Trophoblast cell (in vitro differentiated cells and primary cell): ENCODE measurements around the gene ZNF134.

Source experiments
- DNase-seq, 2 donors: peaks; one replicate each; pipeline ENCODE4 v3.0.0-alpha.2; 2016
- H2AFZ ChIP-seq: 2 replicates; pipeline ENCODE4 v1.6.1; 2013; ENCODE audit warnings: low read length, moderate library complexity, mild to moderate bottlenecking; ENCODE audit not compliant: insufficient read depth, poor library complexity
- H2AK5ac ChIP-seq: 2 replicates; pipeline ENCODE4 v1.6.1; 2013; ENCODE audit warnings: mild to moderate bottlenecking, low read length
- H2BK120ac ChIP-seq: 2 replicates; pipeline ENCODE4 v1.6.1; 2013; ENCODE audit warnings: low read length, mild to moderate bottlenecking, moderate library complexity; ENCODE audit not compliant: insufficient read depth, poor library complexity
- H2BK12ac ChIP-seq: 2 replicates; pipeline ENCODE4 v1.6.1; 2013; ENCODE audit warnings: mild to moderate bottlenecking, low read length, moderate library complexity
- H2BK5ac ChIP-seq: 2 replicates; pipeline ENCODE4 v1.6.1; 2013; ENCODE audit warnings: low read length, low read depth, moderate library complexity, mild to moderate bottlenecking; ENCODE audit not compliant: poor library complexity
- H3K14ac ChIP-seq: 2 replicates; pipeline ENCODE4 v1.6.1; 2013; ENCODE audit warnings: mild to moderate bottlenecking, low read length
- H3K18ac ChIP-seq: 2 replicates; pipeline ENCODE4 v1.6.1; 2013; ENCODE audit warnings: mild to moderate bottlenecking, low read length
- H3K23ac ChIP-seq: 2 replicates; pipeline ENCODE4 v1.6.1; 2013; ENCODE audit warnings: low read length
- H3K27ac ChIP-seq: 2 replicates; pipeline ENCODE4 v1.5.1; 2013; ENCODE audit warnings: low read depth, mild to moderate bottlenecking, inconsistent platforms, low read length, moderate library complexity
- H3K27me3 ChIP-seq: 2 replicates; pipeline ENCODE4 v1.6.1; 2013; ENCODE audit warnings: inconsistent platforms, mild to moderate bottlenecking, low read length, moderate library complexity; ENCODE audit not compliant: insufficient read depth
- H3K36me3 ChIP-seq, 2 experiments: 1 replicate in 1 of 2; 2 replicates in 1 of 2; pipeline ENCODE4 v1.6.1; 2013; ENCODE audit warnings: low read length in 2 of 2, mild to moderate bottlenecking in 2 of 2, moderate library complexity in 1 of 2; ENCODE audit not compliant: insufficient read depth in 2 of 2, control insufficient read depth in 1 of 2
- H3K4ac ChIP-seq: 2 replicates; pipeline ENCODE4 v1.6.1; 2013; ENCODE audit warnings: low read depth, mild to moderate bottlenecking, low read length, moderate library complexity
- H3K4me1 ChIP-seq, 2 experiments: 1 replicate in 1 of 2; 2 replicates in 1 of 2; pipeline ENCODE4 v1.6.1; 2013; ENCODE audit warnings: low read length in 2 of 2, mild to moderate bottlenecking in 2 of 2, moderate library complexity in 1 of 2; ENCODE audit not compliant: insufficient read depth in 2 of 2, control insufficient read depth in 1 of 2
- H3K4me2 ChIP-seq: 2 replicates; pipeline ENCODE4 v1.6.1; 2013; ENCODE audit warnings: inconsistent platforms, mild to moderate bottlenecking, low read length, moderate library complexity
- H3K4me3 ChIP-seq: 2 replicates; pipeline ENCODE4 v1.5.1; 2013; ENCODE audit warnings: mild to moderate bottlenecking, low read depth, low read length, inconsistent platforms
- H3K79me1 ChIP-seq: one replicate; pipeline ENCODE4 v1.6.1; 2013; ENCODE audit warnings: low read length
- H3K79me2 ChIP-seq: 2 replicates; pipeline ENCODE4 v1.6.1; 2013; ENCODE audit warnings: low read length, mild to moderate bottlenecking; ENCODE audit not compliant: control insufficient read depth, insufficient read depth, poor library complexity
- H3K9ac ChIP-seq: 2 replicates; pipeline ENCODE4 v1.6.1; 2013; ENCODE audit warnings: mild to moderate bottlenecking, low read length
- H3K9me3 ChIP-seq: 2 replicates; pipeline ENCODE4 v1.6.1; 2013; ENCODE audit warnings: low read depth, mild to moderate bottlenecking, control low read depth, inconsistent platforms, low read length; ENCODE audit not compliant: insufficient read depth
- H4K12ac ChIP-seq: 2 replicates; pipeline ENCODE4 v1.6.1; 2013; ENCODE audit warnings: low read depth, mild to moderate bottlenecking, low read length, moderate library complexity
- H4K8ac ChIP-seq: 2 replicates; pipeline ENCODE4 v1.6.1; 2013; ENCODE audit warnings: low read depth, mild to moderate bottlenecking, low read length, moderate library complexity
- H4K91ac ChIP-seq: one replicate; pipeline ENCODE4 v1.6.1; 2013; ENCODE audit warnings: low read depth, mild to moderate bottlenecking, low read length, moderate library complexity
- WGBS: extraction: QIAGEN DNeasy Blood & Tissue Kit; methylation state at CpG from one replicate; pipeline ENCODE4 v1.1.7; 2013; ENCODE audit warnings: missing lambda C conversion rate; ENCODE audit not compliant: insufficient read length, insufficient coverage; ENCODE audit errors: extremely low coverage; 5-methylcytosine and 5-hydroxymethylcytosine counted together

Gene ZNF134

DNA sequence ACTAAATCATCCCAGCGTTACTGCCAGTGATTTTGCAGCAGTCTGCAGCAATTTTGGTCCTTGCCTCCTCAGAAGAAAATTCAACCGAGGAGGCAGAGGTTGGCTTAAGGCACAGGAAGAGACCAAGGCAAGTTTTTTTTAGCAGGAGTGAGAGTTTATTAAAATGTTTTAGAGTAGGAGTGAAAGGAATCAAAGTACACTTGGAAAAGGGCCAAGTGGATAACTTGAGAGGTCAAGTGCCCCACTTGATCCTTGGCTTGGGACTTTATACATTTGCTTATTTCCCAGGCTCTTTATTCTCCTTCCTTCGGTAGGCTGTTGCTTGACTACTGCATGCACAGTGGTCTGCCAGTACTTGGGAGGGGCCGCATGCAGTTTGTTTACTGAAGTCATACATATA lies 2.9 kb upstream of the ZNF134 start:
- no peak for DNase-seq
- H3K79me2 ChIP-seq: peaks cover 14% of the 10 kb centered on the region
- H4K91ac ChIP-seq: no peak overlapping the region
- no peak overlapping the region for H3K27ac ChIP-seq
- H2AK5ac ChIP-seq: no peak overlapping the region
- H2BK12ac ChIP-seq: no peak overlapping the region
- H2AFZ ChIP-seq: no peak overlapping the region
- H3K9ac ChIP-seq: no peak overlapping the region
- no peak overlapping the region for H3K14ac ChIP-seq
- peaks cover 6 to 21% of the 10 kb centered on the region in 2 experiments for H3K36me3 ChIP-seq
- peaks cover 5% of the 10 kb centered on the region for H3K79me1 ChIP-seq
- no peaks in the 10 kb centered on the region for H3K27me3 ChIP-seq
- no peak overlapping the region for H4K12ac ChIP-seq
- no peak overlapping the region for H2BK120ac ChIP-seq
- no CpG with 5 or more reads among the region's 4 CpGs for WGBS
- H3K4ac ChIP-seq: no peak overlapping the region
- H3K23ac ChIP-seq: no peak overlapping the region
- no peak overlapping the region for H3K4me3 ChIP-seq
- no peak overlapping the region for H4K8ac ChIP-seq
- peaks cover 13% of the 10 kb centered on the region for H3K9me3 ChIP-seq
- no peak overlapping the region for H2BK5ac ChIP-seq
- H3K18ac ChIP-seq: no peak overlapping the region
- H3K4me2 ChIP-seq: no peak overlapping the region
- H3K4me1 ChIP-seq: peaks cover 5 to 10% of the 10 kb centered on the region in 2 experiments

DNA sequence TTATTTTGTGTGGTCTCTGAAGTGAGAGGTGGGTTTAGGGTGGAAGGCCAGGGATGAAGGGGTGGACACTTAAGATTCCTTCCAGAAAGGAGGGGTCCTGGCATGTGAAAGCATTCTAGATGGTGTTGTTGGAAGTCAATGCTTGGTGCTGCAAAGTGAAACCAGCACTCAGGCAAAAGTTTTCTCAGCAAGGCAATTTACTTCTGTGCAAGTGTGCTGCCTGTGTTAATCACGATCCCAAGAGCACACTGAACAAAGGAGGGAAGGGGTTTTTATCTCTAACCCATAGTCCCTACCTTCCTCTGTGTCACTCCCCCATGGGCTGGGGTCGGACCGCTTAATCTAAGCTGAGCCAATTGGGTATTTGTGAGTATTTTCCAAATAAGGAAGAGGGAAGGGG lies 1.3 kb downstream of the ZNF134 start:
- H3K9ac ChIP-seq: no peak overlapping the region
- H2BK5ac ChIP-seq: no peak overlapping the region
- no peak overlapping the region for H3K23ac ChIP-seq
- H4K8ac ChIP-seq: no peak overlapping the region
- WGBS: no CpG with 5 or more reads among the region's 3 CpGs
- H3K9me3 ChIP-seq: peaks cover 45% of the 10 kb centered on the region
- H3K27me3 ChIP-seq: no peaks in the 10 kb centered on the region
- no peak overlapping the region for H2BK12ac ChIP-seq
- no peak overlapping the region for H3K4me3 ChIP-seq
- peak overlapping the region; percentile 66 for H3K4me2 ChIP-seq
- no peak overlapping the region for H2BK120ac ChIP-seq
- peaks cover 5 to 10% of the 10 kb centered on the region in 2 experiments for H3K4me1 ChIP-seq
- H2AK5ac ChIP-seq: no peak overlapping the region
- no peak for DNase-seq
- H3K36me3 ChIP-seq: peaks cover 33 to 51% of the 10 kb centered on the region in 2 experiments
- no peak overlapping the region for H3K18ac ChIP-seq
- no peak overlapping the region for H4K91ac ChIP-seq
- H3K27ac ChIP-seq: no peak overlapping the region
- no peak overlapping the region for H2AFZ ChIP-seq
- H3K4ac ChIP-seq: peak overlapping the region; percentile 51
- H3K14ac ChIP-seq: no peak overlapping the region
- peaks cover 5% of the 10 kb centered on the region for H3K79me1 ChIP-seq
- peaks cover 14% of the 10 kb centered on the region for H3K79me2 ChIP-seq
- no peak overlapping the region for H4K12ac ChIP-seq

GRCh38 chr19:57620673-57621348 lies 6.8 kb downstream of the ZNF134 start:
- Histone ChIP-seq H4K8ac (no peak overlapping the region), H3K4me3 (peak overlapping the region; percentile 6), H3K27me3 (no peaks in the 10 kb centered on the region), H3K4ac (no peak overlapping the region), H2BK5ac (no peak overlapping the region), H2BK12ac (no peak overlapping the region), H3K23ac (no peak overlapping the region), H3K9ac (no peak overlapping the region), H2AK5ac (no peak overlapping the region), H2BK120ac (no peak overlapping the region), H3K18ac (no peak overlapping the region), H3K27ac (no peak overlapping the region), H3K4me2 (no peak overlapping the region), H2AFZ (no peak overlapping the region), H3K14ac (no peak overlapping the region), H4K12ac (no peak overlapping the region), H3K79me1 (no peaks in the 10 kb centered on the region), H4K91ac (no peak overlapping the region), H3K4me1 (no peaks in the 10 kb centered on the region), H3K79me2 (no peaks in the 10 kb centered on the region), H3K36me3 (peaks cover 43 to 72% of the 10 kb centered on the region in 2 experiments), H3K9me3 (peaks cover 49% of the 10 kb centered on the region)
- WGBS: no CpG with 5 or more reads among the region's 10 CpGs
- no peak for DNase-seq

- Histone ChIP-seq H4K12ac (no peak overlapping the region), H2AK5ac (no peak overlapping the region), H3K27me3 (no peaks in the 10 kb centered on the region), H4K91ac (no peak overlapping the region), H3K4me3 (no peak overlapping the region), H3K79me1 (no peaks in the 10 kb centered on the region), H2BK5ac (no peak overlapping the region), H3K4me1 (no peaks in the 10 kb centered on the region), H3K79me2 (no peaks in the 10 kb centered on the region), H3K9ac (no peak overlapping the region), H3K27ac (no peak overlapping the region), H3K4ac (no peak overlapping the region), H3K4me2 (no peak overlapping the region), H2AFZ (no peak overlapping the region), H4K8ac (no peak overlapping the region), H3K36me3 (peaks cover 29 to 51% of the 10 kb centered on the region in 2 experiments), H3K18ac (no peak overlapping the region), H3K23ac (no peak overlapping the region), H2BK120ac (no peak overlapping the region), H2BK12ac (no peak overlapping the region), H3K14ac (no peak overlapping the region), H3K9me3 (peaks cover 33% of the 10 kb centered on the region)
- no peak for DNase-seq
Measured at GRCh38 chr19:57623091-57623490, 9.0 kb downstream of the ZNF134 start.
